LNCaP clone FGC (cell line): ENCODE measurements around the gene KLHDC7B.
"Not testable (repeated sequence)": the region's sequence is repeated elsewhere in the genome, so short reads cannot be mapped to it uniquely, and the experiment has no call there.

Experiments used
- DNase-seq: peaks from one replicate; pipeline ENCODE4 v3.0.0-alpha.2; 2011; ENCODE audit warnings: low read depth
- H3K4me3 ChIP-seq: 2 replicates; pipeline ENCODE4 v1.5.1; 2011; ENCODE audit warnings: mild to moderate bottlenecking, low read depth, low read length, control low read depth
- CTCF ChIP-seq: IDR thresholded peaks from 2 replicates; pipeline ENCODE4 v1.5.1; 2012; ENCODE audit warnings: mild to moderate bottlenecking; ENCODE audit not compliant: control insufficient read depth, insufficient read depth; ENCODE audit errors: extremely low read depth

Gene KLHDC7B

DNA sequence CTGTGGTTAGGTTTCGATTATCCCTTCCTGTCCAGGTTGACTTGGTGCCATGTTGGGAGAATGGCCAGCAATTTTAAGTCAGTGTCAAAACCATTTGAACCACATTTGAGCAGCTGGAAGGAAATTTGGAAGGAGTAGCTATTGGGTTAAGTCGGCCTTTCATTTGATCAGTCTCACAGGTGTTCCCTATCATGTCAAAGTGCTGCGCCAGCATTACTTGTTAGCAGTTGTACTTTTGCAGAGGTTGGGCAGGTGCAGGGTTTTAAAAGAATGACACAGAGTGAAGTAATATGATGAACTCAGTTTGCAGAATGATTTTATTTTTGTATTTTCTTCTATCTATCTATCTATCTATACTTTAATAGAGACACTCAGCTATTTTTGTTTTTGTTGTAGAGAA lies 9.5 kb upstream of the KLHDC7B start:
- DNase-seq, result no peak
- H3K4me3 ChIP-seq, result no peak overlapping the region
- TF ChIP-seq CTCF, result no peak

DNA sequence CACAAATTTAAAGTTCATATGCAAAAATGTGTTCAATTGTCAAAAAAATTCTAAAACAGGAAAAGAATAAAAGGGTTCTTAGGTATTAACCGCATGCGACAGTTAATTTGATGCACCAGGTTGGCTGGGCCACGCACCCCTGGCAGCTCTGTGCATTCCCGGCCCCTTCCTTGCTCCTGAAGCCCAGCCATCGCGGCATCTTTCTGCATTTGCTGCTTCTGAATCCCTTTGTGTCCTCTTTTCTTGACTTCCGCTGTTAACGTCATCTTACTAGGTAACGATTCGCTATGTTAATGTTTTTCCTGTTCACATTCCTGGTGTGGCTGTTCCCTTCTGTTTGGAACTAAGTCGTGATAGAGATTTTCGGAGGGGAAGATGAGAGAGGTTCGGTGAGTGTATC lies 7.9 kb upstream of the KLHDC7B start:
- no peak for DNase-seq
- TF ChIP-seq CTCF, result no peak
- H3K4me3 ChIP-seq, result no peak overlapping the region

GRCh38 chr22:50540381-50540780 lies 5.3 kb upstream of the KLHDC7B start:
- H3K4me3 ChIP-seq, result no peak overlapping the region
- no peak for DNase-seq
- no peak for TF ChIP-seq CTCF

DNA sequence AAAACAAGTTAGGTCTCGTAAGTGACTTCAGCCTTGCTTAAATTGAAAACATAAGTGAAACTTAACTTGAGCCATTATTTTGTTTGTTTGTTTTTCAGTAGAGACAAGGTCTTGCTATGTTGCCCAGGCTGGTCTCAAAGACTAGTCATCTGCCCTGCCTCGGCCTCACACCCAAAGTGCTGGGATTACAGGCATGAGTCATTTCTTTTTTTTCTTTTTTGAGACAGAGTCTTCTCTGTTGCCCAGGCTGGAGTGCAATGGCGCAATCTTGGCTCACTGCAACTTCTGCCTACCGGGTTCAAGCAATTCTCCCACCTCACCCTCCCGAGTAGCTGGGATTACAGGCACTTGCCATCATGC lies 4.1 kb upstream of the KLHDC7B start:
- DNase-seq, H3K4me3 ChIP-seq: not testable (repeated sequence)

GRCh38 chr22:50542416-50542927 lies 3.2 kb upstream of the KLHDC7B start:
- no peak overlapping the region for H3K4me3 ChIP-seq
- TF ChIP-seq CTCF, result no peak
- no peak for DNase-seq

- H3K4me3 ChIP-seq, result no peak overlapping the region
- no peak for DNase-seq
- TF ChIP-seq CTCF, result no peak
These were observed 1.5 kb upstream of the KLHDC7B start for GRCh38 chr22:50544078-50544745.

- no peak overlapping the region for H3K4me3 ChIP-seq
- no peak for DNase-seq
- TF ChIP-seq CTCF, result no peak
These were observed 899 bp upstream of the KLHDC7B start for GRCh38 chr22:50544746-50545253.
